ENCODE measurements around the gene OSBP.

DNA sequence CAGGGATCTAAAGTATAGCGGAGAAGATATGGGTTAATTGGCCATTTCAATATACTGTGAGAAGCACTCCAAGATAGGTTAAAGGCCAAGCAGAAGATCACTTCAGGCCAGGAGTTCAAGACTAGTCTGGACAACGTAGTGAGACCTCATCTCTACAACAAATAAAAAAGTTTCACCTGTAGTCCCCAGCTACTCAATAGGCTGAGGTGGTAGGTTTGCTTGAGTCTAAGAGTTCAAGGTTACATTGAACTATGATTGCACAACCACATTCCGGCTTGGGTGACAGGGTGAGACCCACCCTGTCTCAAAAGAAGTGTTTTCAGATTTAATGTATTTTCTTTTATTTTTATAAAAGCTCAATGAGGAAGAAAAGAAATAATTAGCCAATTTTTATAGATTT is 27.8 kb upstream of the OSBP start:
- TF ChIP-seq POLR2AphosphoS5 (IDR thresholded peaks at IDR 0.05) (no peak), POLR2A (IDR thresholded peaks at IDR 0.05) (no peak)
- TF ChIP-seq, protein P1, sequence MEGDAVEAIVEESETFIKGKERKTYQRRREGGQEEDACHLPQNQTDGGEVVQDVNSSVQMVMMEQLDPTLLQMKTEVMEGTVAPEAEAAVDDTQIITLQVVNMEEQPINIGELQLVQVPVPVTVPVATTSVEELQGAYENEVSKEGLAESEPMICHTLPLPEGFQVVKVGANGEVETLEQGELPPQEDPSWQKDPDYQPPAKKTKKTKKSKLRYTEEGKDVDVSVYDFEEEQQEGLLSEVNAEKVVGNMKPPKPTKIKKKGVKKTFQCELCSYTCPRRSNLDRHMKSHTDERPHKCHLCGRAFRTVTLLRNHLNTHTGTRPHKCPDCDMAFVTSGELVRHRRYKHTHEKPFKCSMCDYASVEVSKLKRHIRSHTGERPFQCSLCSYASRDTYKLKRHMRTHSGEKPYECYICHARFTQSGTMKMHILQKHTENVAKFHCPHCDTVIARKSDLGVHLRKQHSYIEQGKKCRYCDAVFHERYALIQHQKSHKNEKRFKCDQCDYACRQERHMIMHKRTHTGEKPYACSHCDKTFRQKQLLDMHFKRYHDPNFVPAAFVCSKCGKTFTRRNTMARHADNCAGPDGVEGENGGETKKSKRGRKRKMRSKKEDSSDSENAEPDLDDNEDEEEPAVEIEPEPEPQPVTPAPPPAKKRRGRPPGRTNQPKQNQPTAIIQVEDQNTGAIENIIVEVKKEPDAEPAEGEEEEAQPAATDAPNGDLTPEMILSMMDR (IDR thresholded peaks at IDR 0.05 in 8 of 11, conservative IDR thresholded peaks at IDR 0.05 in 3 of 11), result no peak

All from spleen (tissue), 7 donors.